Liver (tissue), 3 donors: Measurements from ENCODE around the gene CYP1B1.

Source experiments
- CTCF ChIP-seq: fragments of 150-350 bp; IDR thresholded peaks from 2 replicates; pipeline ENCODE4 v1.5.1; 2017; ENCODE audit warnings: improper control_type of control experiment, low read depth, low read length; ENCODE audit not compliant: missing input control
- JUND ChIP-seq, 2 donors: IDR thresholded peaks; 2 replicates each; pipeline ENCODE4 v1.6.1; 2016; ENCODE audit warnings: antibody characterized with exemption in 2 of 2
- RXRA ChIP-seq, 2 donors: IDR thresholded peaks; 2 replicates each; pipeline ENCODE4 v1.6.1; 2017 to 2018; ENCODE audit warnings: antibody characterized with exemption in 2 of 2, mild to moderate bottlenecking in 1 of 2
- donor health status: healthy.
- donor health status: healthy.

GRCh38 chr2:38056216-38056615, 19.7 kb downstream of the CYP1B1 start:
- TF ChIP-seq RXRA (IDR thresholded peaks at IDR 0.05): no peak
- no peak for TF ChIP-seq CTCF
- TF ChIP-seq JUND (IDR thresholded peaks at IDR 0.05): no peak
